ENCODE measurements around the gene ACOD1.

The ACOD1 gene

DNA sequence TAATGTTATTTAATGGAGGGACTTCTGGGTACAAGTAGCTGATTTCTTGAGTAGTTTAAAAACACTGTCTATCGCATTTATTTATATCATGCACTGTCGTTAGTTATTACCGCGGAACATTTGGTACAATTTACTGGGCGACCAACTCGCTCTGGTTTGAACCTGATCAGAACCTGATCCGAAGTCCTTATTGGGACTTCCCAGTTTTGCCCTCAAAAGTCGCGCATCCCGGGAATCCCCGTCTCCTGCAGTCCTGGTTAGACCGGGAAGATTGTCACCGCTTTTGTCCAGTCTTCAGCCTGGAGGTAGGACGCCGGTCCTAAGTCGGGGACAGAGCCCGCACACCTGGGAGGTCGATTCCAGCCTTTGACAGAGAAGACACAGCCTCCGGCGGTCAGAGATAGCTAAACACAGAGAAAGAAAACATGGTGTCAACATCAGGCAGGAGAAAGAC lies 44.3 kb downstream of the ACOD1 start:
- DNase-seq, result peak; percentile 61 to 76 (median 65)

DNA sequence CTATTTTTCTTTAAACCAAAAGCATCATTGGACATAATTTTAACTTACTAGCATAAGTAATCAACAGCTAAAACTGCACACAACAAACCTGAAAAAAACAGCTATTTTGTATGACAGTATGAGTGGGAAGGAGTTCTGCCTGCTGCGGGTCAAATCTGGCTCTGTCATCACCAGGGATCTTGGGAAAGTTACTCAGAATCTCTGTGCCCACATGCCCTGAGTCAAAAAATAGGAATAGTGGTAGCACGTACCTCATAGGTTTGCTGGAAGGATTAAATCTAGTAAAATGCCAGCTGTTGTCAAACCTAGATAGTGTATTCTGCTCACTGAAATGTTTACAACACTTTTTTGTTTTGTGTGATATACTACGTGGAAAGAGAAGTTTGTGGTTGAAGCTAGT lies 44.7 kb downstream of the ACOD1 start:
- DNase-seq, result no peak

DNA sequence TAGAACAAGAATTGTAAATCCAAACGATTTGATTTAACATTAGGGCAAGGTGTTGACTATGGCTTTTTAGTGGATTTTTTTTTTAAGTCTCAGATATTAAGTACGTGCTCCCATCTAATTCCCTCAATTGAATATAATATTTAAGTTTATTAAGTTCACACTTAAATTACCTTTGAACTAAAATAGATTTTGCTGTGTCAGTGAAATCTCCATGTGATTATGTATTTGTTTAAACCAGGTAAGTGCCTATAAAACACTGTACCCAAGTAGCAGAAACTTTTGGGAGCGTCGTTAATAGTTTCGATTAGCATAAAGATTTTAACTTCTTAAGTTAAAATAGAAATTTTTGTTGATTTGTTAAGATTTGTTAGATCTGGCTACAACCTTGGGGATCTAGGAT lies 45.2 kb downstream of the ACOD1 start:
- DNase-seq, result no peak

DNA sequence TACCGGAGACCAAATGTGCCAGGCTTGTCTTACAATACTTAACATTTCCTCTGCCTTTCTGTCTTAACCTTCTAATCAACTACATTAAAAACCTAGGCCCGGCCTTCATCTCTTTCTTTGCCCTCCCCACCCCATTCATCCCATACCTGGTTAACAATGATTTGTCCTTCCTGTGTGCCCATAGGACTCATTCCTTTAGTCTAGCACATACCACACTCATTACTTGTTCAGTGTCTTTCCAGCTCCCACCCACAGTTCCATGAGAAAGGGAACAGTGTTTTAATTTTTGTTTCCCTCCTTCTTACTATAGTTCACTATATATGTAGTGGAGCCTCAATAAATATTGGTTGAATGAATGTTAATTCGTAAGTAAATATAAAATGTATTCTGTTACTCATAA lies 46.0 kb downstream of the ACOD1 start:
- DNase-seq, result no peak

DNA sequence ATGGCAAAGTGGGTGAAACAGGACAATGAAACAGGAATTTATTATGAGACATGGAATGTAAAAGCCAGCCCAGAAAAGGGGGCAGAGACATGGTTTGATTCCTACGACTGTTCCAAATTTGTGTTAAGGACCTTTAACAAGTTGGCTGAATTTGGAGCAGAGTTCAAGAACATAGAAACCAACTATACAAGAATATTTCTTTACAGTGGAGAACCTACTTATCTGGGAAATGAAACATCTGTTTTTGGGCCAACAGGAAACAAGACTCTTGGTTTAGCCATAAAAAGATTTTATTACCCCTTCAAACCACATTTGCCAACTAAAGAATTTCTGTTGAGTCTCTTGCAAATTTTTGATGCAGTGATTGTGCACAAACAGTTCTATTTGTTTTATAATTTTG lies 52.2 kb downstream of the ACOD1 start:
- no peak for DNase-seq

DNA sequence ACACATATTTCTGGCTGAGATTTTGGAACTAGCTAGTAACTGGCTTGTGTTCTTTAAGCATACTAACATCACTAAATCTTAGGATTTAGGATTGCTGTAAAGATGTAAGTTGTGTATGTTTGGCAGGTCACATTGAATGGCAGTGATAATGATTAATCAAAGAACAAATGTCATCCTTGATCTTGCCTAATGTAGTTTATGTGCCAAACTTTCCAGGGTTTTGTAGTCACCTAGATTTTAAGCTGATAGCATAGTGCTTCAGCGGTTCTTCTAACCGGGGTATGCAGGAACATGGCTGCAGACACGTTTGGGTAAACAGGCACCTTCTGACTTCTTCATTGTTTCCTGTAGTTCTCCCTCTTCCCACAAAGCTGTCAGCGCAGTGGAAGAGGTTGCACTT lies 53.2 kb downstream of the ACOD1 start:
- no peak for DNase-seq

DNA sequence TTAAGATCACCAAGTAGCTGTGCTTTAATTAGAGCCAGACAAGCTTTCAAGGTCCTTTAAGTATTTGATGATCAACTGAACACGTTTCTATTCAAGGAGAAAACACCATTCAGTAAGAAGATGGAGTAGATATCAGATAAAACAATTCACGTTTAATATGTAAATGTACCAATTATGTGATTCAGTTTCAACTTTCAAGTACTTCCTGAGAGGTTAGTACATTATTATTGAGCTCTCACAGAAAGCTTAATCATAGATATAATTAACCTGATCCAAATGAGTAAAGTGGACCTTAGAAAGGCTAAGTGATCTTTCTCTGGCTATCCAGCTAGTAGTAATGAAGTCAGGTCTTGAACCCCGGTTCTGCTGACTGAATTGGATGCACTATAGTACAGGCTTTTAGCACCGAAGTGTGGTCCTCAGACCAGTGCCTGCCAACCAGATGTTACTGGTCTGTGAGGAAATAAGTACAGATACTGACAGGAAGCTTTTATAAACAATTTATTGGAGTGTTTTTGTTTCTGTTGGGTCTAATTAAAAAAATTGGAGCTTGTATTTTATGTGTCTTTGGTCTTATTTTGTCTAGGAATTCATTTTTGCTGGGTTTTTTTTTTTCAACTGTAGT lies 53.8 kb downstream of the ACOD1 start:
- peak in 1 of 3 experiments; percentile 22 for DNase-seq

DNA sequence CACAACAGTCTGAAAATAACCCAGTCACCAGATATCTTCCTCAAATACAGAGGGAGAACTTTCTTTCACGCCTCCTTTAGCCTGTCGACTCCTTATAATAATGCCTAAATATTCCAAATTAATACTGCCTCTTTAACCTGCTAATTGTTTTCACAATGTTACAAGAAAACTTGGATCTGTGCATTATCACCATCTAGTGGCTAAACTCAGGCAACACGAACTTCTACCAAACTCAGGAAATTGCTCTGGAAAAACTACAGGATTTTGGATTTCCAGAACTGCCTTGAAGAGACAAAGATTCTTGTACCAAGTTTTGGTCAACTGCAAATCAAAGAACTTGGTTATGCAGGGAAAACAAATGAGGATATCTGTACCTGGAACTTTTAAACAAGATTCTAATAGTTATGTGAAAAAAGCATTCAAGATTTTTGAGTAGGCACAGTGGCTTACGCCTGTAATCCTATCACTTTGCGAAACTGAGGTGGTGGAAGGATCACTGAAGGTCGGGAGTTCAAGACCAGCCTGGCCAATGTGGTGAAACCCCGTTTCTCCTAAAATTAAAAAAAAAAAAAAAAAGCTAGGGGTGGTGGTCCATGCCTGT lies 54.4 kb downstream of the ACOD1 start:
- peak in 1 of 3 experiments; percentile 49 for DNase-seq
